Adrenal gland (tissue), 12 donors: ENCODE results near the gene GPC6. TPM values are rescaled to one million over a fixed set of nuclear protein-coding genes. Genes with fewer than 3 reads are reported as not detected.

ENCODE experiments used
- DNase-seq, 7 donors: peaks; one replicate each; pipeline ENCODE4 v3.0.0-alpha.2; 2019 to 2020
- H3K27ac ChIP-seq, 5 donors: fragments of 200-600 bp; sonication (generic) in 4 of 5; 1 replicate in 3 of 5; 2 replicates in 2 of 5; pipeline versions ENCODE4 v1.5.1 to v1.8.0; 2016 to 2020; ENCODE audit warnings: mild to moderate bottlenecking in 1 of 5
- H3K27me3 ChIP-seq: fragments of 200-600 bp; 2 replicates; pipeline ENCODE4 v1.8.0; 2021
- H3K36me3 ChIP-seq, 2 donors: fragments of 200-600 bp; replicated peaks in 1 of 2; 1 replicate in 1 of 2; 2 replicates in 1 of 2; pipeline versions ENCODE4 v1.5.1 to v1.8.0; 2018 to 2022
- H3K4me1 ChIP-seq, 2 donors: fragments of 200-600 bp; replicated peaks in 1 of 2; 1 replicate in 1 of 2; 2 replicates in 1 of 2; pipeline versions ENCODE4 v1.5.1 to v1.8.0; 2018 to 2021
- H3K4me3 ChIP-seq, 4 donors: fragments of 200-600 bp; sonication (generic) in 3 of 4; one replicate each; pipeline ENCODE4 v1.5.1; 2016 to 2018
- H3K9me3 ChIP-seq, 3 donors: fragments of 200-600 bp; sonication (generic) in 1 of 3; replicated peaks in 1 of 3; 1 replicate in 2 of 3; 2 replicates in 1 of 3; pipeline versions ENCODE4 v1.5.1 to v1.8.0; 2016 to 2021
- CTCF ChIP-seq, 6 experiments: fragments of 450-650 bp in 4 of 6; fragments of 200-600 bp in 2 of 6; sonication (generic) in 1 of 6; IDR thresholded peaks; 1 replicate in 5 of 6; 2 replicates in 1 of 6; pipeline versions ENCODE4 v1.5.1 to v1.8.0; 2016 to 2021; ENCODE audit warnings: antibody characterized with exemption in 6 of 6, mild to moderate bottlenecking in 2 of 6, moderate library complexity in 1 of 6
- POLR2A ChIP-seq, 2 donors: fragments of 450-650 bp; IDR thresholded peaks; one replicate each; pipeline ENCODE4 v1.6.1; 2017; ENCODE audit warnings: antibody characterized with exemption in 2 of 2, mild to moderate bottlenecking in 2 of 2, moderate library complexity in 1 of 2
- WGBS, 4 donors: extraction: QIAGEN DNeasy Blood & Tissue Kit in 2 of 4; methylation state at CpG; one replicate each; pipeline versions ENCODE4 v1.1.5 to v1.1.7; 2013 to 2017; 5-methylcytosine and 5-hydroxymethylcytosine counted together
- intact Hi-C, 2 donors: fragments of 100-400 bp; cut with DNase I; formaldehyde crosslinking; loops; one replicate each; pipeline versions ENCODE4 v1.14.1 to v1.15.0; 2022 to 2023
- polyA plus RNA-seq, 3 donors: library from polyadenylated mRNA; stranded (reverse); fragments of 200-250 nt in 2 of 3; fragments of 350-450 nt in 1 of 3; fragmentation: Illumina TruSeq in 1 of 3; extraction: RNeasy Lipid Tissue Mini Kit (QIAGEN cat#74804) in 1 of 3; gene quantifications; one replicate each; pipeline ENCODE4 v1.2.3, GENCODE V29; 2013 to 2014
- total RNA-seq, 9 donors: library from RNA; depleted of rRNA in 4 of 9; stranded (reverse); fragments of >200 nt in 4 of 9; fragments of 120-200 nt in 1 of 9; fragmentation: NEBNext Ultra II Directional in 1 of 9; extraction: Animal tissue kit (Norgen Biotek cat#: 25700) in 1 of 9; gene quantifications; one replicate each; pipeline versions ENCODE4 v1.1.0 to v1.2.4, GENCODE V29; 2013 to 2023
- donor health status: healthy with polysubstance abuse.
- donor health status: Bipolar disorder and iron deficiency.
- donor health status: DM: yes; HTN: yes; CAD: no.
- donor health status: DM: no; HTN: no; CAD: no.
- donor health status: DM: no; HTN: no; CAD: no.
- donor health status: DM: yes; HTN: yes; CAD: no.

Gene GPC6
- total and polyA plus RNA-seq, 12 donors = 0.37 to 62.3 (median 2.5) TPM

GRCh38 chr13:93218583-93218982 lies 8.0 kb upstream of the GPC6 start:
- Histone ChIP-seq H3K4me3 (no peak overlapping the region), H3K4me1 (no peaks in the 10 kb centered on the region), H3K36me3 (no peaks in the 10 kb centered on the region), H3K27me3 (no peaks in the 10 kb centered on the region), H3K9me3 (no peaks in the 10 kb centered on the region), H3K27ac (no peak overlapping the region)
- 71 to 92% (median 77%) methylated on average over 3 of the region's 3 CpGs for WGBS, 4 donors
- no peak for DNase-seq
- TF ChIP-seq POLR2A (IDR thresholded peaks at IDR 0.05) = no peak
- TF ChIP-seq CTCF (IDR thresholded peaks at IDR 0.05) = no peak
- intact Hi-C loops = no loop called here

- no peak for DNase-seq
- H3K27me3 ChIP-seq = no peaks in the 10 kb centered on the region
- H3K4me1 ChIP-seq = no peaks in the 10 kb centered on the region
- no peak overlapping the region for H3K27ac ChIP-seq
- H3K36me3 ChIP-seq = no peaks in the 10 kb centered on the region
- no peaks in the 10 kb centered on the region for H3K9me3 ChIP-seq
- intact Hi-C loops = no loop called here
- TF ChIP-seq POLR2A (IDR thresholded peaks at IDR 0.05) (no peak), CTCF (IDR thresholded peaks at IDR 0.05) (no peak)
- 56 to 58% (median 57%) methylated on average over 3 of the region's 3 CpGs for WGBS, 4 donors
- no peak overlapping the region for H3K4me3 ChIP-seq
Measured at GRCh38 chr13:93220073-93220472, 6.5 kb upstream of the GPC6 start.

GRCh38 chr13:93222976-93223375 lies 3.6 kb upstream of the GPC6 start:
- TF ChIP-seq CTCF (IDR thresholded peaks at IDR 0.05) (no peak), POLR2A (IDR thresholded peaks at IDR 0.05) (no peak)
- intact Hi-C loops = no loop called here

GRCh38 chr13:93224535-93224934 lies 2.1 kb upstream of the GPC6 start:
- peaks cover 12% of the 10 kb centered on the region for H3K27me3 ChIP-seq
- no peak overlapping the region for H3K27ac ChIP-seq
- WGBS, 4 donors = 63 to 82% (median 79%) methylated on average over 1 of the region's 1 CpG
- H3K4me1 ChIP-seq = peaks cover 7 to 22% of the 10 kb centered on the region in 2 donors
- no peak for DNase-seq
- intact Hi-C loops = no loop called here
- no peaks in the 10 kb centered on the region for H3K36me3 ChIP-seq
- no peaks in the 10 kb centered on the region for H3K9me3 ChIP-seq
- no peak overlapping the region for H3K4me3 ChIP-seq
- no peak for TF ChIP-seq POLR2A (IDR thresholded peaks at IDR 0.05)
- no peak for TF ChIP-seq CTCF (IDR thresholded peaks at IDR 0.05)

More at GRCh38 chr13:93222976-93223375, 3.6 kb upstream of the GPC6 start:
- Histone ChIP-seq H3K27ac (no peak overlapping the region), H3K36me3 (no peaks in the 10 kb centered on the region), H3K9me3 (no peaks in the 10 kb centered on the region), H3K4me1 (peaks cover 7 to 21% of the 10 kb centered on the region in 2 donors), H3K27me3 (peaks cover 11% of the 10 kb centered on the region), H3K4me3 (no peak overlapping the region)
- WGBS, 4 donors = 86 to 91% (median 86%) methylated on average over 4 of the region's 4 CpGs
- DNase-seq = no peak
